ENCODE measurements around the gene BSPH1.

DNA sequence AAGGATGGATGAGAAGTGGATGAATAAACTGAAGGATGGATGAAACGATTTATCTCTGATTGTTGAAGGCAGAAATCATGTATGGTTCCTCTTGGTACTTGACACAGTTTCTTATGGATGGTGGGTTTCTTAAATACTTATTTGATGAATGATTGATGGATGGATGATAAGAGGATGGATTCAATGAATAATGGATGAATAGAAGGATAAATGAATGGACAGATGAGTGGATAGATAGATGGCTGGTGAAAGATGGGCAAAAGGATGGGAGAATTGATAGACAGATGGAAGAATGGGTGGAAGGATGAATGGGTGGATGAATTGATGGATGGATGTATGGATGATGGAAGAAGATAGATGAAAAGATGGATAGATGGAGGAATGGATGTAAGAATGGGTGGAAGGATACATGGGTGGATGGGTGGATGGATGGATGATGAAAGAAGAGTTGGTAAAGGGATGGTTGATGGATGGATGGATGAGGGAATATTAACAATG is 4.3 kb upstream of the BSPH1 start:
- TF ChIP-seq MYNN (tag by site-specific recombination; IDR thresholded peaks at IDR 0.05; ENCODE audit: borderline replicate concordance), result no peak
- TF ChIP-seq ZNF174 (tag by site-specific recombination; IDR thresholded peaks at IDR 0.05), result no peak
- TF ChIP-seq ZNF654 (tag by site-specific recombination; IDR thresholded peaks at IDR 0.05; ENCODE audit: low read depth), result no peak
- TF ChIP-seq ZNF2 (tag by site-specific recombination; IDR thresholded peaks at IDR 0.05), result no peak
